Retinal pigment epithelial cell (primary cell): ENCODE results near the gene SF3B3.
"Not testable (repeated sequence)": the region's sequence is repeated elsewhere in the genome, so short reads cannot be mapped to it uniquely, and the experiment has no call there.

Experiments
- DNase-seq: peaks from one replicate; pipeline ENCODE4 v3.0.0-alpha.2; 2010; ENCODE audit warnings: low read depth
- H3K4me3 ChIP-seq: 2 replicates; pipeline ENCODE4 v1.5.1; 2011; ENCODE audit warnings: mild to moderate bottlenecking, low read length, control low read depth, moderate library complexity
- TF ChIP-seq, protein P1 (sequence below): conservative IDR thresholded peaks from 2 replicates; pipeline ENCODE4 v1.5.1; 2011; ENCODE audit warnings: low read depth, low read length, control low read depth, inconsistent platforms

SF3B3 gene

DNA sequence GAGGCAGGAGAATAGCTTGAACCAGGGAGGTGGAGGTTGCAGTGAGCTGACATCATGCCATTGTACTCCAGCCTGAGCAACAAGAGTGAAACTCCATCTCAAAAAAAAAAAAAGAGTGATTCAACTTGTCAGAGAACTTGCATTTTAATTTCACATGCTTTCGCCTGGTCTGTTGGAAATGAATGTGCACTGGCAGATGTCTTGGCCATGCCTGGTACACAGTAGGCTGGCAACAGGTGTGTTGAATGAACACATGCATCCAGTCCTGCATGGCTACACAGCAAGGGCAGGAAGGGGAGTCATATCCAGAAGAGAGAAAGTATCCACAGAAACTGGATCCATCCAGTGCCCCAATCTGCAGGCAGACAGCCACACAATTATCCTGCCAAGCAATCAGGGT lies 11.8 kb upstream of the SF3B3 start:
- TF ChIP-seq, protein P1, sequence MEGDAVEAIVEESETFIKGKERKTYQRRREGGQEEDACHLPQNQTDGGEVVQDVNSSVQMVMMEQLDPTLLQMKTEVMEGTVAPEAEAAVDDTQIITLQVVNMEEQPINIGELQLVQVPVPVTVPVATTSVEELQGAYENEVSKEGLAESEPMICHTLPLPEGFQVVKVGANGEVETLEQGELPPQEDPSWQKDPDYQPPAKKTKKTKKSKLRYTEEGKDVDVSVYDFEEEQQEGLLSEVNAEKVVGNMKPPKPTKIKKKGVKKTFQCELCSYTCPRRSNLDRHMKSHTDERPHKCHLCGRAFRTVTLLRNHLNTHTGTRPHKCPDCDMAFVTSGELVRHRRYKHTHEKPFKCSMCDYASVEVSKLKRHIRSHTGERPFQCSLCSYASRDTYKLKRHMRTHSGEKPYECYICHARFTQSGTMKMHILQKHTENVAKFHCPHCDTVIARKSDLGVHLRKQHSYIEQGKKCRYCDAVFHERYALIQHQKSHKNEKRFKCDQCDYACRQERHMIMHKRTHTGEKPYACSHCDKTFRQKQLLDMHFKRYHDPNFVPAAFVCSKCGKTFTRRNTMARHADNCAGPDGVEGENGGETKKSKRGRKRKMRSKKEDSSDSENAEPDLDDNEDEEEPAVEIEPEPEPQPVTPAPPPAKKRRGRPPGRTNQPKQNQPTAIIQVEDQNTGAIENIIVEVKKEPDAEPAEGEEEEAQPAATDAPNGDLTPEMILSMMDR = no peak
- no peak for DNase-seq
- H3K4me3 ChIP-seq = no peak overlapping the region

DNA sequence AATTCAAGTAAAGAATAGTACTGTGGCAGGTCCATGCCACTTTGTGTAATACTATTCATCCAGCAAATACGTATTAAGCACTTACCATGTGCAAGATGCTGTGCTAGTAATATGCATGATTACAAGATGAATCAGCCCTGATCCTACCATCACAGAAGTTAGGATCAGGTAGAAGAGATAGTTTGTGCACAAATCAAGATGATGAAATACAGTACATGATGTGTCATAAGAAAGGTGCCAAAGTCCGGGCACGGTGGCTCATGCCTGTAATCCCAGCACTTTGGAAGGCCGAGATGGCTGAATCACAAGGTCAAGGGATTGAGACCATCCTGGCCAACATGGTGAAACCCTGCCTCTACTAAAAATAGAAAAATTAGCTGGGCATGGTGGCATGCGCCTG lies 11.2 kb upstream of the SF3B3 start:
- TF ChIP-seq, protein P1 = no peak
- H3K4me3 ChIP-seq = no peak overlapping the region
- DNase-seq = no peak

DNA sequence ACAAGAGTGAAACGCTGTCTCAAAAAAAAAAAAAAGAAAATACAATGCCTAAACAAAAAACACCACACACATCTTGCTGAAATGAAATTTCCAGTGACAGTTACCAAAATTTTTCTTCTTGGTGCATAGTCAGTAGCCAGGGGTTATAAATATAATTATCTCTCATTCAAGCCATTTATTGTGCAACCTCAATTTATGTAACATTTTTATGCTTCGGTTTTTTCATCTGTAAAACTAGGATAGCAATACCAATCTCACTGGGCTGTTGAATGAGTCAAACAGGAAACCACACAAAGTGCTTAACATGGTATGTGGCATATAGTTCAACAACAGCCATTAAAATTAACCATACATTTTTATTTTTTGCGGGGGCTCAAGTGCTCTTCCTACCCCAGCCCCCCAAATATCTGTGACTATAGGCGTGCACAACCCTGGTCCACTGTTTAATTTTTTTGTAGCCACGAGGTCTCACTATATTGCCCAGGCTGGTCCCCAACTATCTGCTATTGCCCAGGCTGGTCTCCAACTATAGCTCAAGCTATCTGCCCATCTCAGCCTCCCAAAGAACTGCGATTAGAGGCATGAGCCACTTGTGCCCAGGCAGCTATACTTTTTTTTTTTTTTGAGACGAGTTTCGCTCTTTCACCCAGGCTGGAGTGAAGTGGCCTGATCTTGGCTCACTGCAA lies 2.9 kb upstream of the SF3B3 start:
- H3K4me3 ChIP-seq = no peak overlapping the region
- TF ChIP-seq, protein P1 = no peak
- DNase-seq = no peak

DNA sequence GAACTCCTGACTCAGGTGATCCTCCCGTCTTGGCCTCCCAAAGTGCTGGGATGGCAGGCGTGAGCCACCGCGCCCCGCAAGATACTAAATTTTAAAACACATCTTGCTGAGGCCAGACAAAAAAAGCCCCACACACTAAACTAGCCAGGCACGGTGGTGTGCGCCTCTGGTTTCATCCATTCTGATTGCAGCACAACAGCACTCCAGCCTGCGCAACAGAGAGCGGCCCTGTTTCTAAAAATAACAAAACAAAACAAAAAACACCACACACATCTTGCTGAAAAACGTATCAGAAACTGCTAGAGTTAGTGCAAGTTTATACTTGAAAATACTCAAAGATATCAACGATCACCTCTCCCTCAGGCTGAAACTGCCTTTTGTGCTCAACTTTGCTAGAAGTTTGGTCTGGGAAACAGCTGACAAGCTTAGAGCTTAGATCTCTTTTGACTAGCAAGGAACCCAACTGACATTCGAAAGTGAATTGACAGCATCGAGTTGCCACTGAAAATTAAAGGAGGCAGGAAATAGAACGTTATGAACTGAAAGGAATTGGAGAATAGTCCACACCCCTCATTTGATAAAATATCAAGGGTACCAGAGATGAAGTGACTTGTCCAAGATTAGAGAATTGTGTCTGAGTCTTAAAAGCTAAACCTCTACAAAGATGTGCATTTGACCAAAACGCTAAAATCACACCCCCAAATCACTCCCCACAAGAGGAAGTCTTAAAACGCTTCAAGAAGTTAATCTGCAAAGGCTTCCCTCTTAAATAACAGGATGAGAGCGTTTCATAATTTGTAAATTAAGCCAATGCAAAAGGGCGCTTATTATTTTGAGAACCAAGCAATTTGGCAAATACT lies 1.2 kb upstream of the SF3B3 start:
- peak overlapping the region; percentile 100 for H3K4me3 ChIP-seq
- no peak for DNase-seq
- TF ChIP-seq, protein P1 = no peak

DNA sequence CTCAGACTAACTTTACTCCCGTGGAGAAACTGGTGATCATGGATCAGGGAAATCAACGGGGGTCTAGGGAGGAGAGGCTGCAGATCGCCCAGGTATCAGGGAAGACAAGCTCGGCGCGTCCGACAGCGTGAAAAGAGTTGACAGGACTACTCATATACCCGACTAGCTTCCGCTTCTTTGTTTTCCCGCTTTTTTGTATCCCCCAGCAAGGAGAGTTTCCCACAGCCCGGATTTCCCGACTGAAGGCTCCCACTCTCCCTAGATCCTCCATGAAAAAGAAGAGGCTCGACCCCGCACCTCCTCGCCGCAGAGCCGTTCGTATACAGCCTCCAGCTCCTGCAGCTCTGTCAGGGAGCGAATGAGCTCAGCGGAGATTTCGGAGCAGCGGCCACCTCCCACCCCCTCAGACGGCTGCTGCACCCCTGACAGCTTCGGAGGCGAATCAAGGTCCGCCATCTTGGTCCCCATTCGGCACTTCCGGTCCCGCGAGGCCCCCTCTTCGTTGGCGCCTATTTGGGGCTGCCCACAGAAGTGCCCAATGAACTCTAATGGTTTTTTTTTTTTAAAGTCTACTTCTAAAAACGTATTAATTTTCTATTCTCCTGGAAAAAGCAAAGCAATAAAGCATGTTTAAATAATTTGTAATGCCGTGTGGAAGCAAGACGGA lies 407 bp upstream of the SF3B3 start, which contains the start of gene COG4:
Gene COG4, minus strand, starts transcription at position 479 of the 667 bp plus-strand sequence. Its CDS starts 11 bp downstream, at position 468.
- peak; percentile 39 for DNase-seq
- TF ChIP-seq, protein P1 = no peak
- peak within 1 kb of the TSS; percentile 100 for H3K4me3 ChIP-seq

GRCh38 chr16:70524399-70524825 lies 796 bp downstream of the SF3B3 start:
- peak overlapping the region; percentile 100 for H3K4me3 ChIP-seq
- not testable (repeated sequence) for DNase-seq

GRCh38 chr16:70526403-70526802 lies 2.8 kb downstream of the SF3B3 start:
- H3K4me3 ChIP-seq = peak overlapping the region; percentile 19
- no peak for DNase-seq
- TF ChIP-seq, protein P1 = no peak
